ENCODE data around the gene NOTUM.
"Not testable (repeated sequence)": the region's sequence is repeated elsewhere in the genome, so short reads cannot be mapped to it uniquely, and the experiment has no call there.

DNA sequence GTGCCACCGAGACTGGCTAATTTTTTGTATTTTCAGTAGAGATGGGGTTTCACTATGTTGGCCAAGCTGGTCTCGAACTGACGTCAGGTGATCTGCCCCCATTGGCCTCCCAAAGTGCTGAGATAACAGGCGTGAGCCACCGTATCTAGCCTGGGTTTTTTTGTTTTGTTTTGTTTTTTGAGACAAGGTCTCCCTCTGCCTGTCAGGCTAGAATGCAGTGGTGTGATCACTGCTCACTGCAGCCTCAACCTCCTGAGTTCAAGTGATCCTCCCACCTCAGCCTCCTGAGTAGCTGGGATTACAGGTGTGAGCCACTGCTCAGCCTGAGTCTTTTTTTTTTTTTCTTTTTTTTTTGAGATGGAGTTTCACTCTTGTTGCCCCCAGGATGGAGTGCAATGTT lies 7.5 kb downstream of the NOTUM start:
- TF ChIP-seq CTCF, POLR2A, EP300 (IDR thresholded peaks at IDR 0.05): not testable (repeated sequence)
